HepG2 (cell line): Measurements from ENCODE around the gene NFATC4. TPM values are rescaled to one million over a fixed set of nuclear protein-coding genes. Genes with fewer than 3 reads are reported as not detected.

Experiments used
- ATF4 ChIP-seq, 2 experiments: fragments of 450-650 bp in 1 of 2; sonication (generic) in 1 of 2; formaldehyde crosslinking; IDR thresholded peaks; 2 replicates each; pipeline versions ENCODE4 v1.5.0 to v1.8.0; 2020 to 2022; ENCODE audit warnings: mild to moderate bottlenecking in 1 of 2, missing genetic modification reagents in 1 of 2
- DZIP1 ChIP-seq: sonication (generic); formaldehyde crosslinking; IDR thresholded peaks from 2 replicates; pipeline ENCODE4 v1.5.0; 2020; ENCODE audit warnings: mild to moderate bottlenecking, missing genetic modification reagents
- EZH2 ChIP-seq: conservative IDR thresholded peaks from 2 replicates; pipeline ENCODE4 v1.6.1; 2012; ENCODE audit warnings: mild to moderate bottlenecking, low read depth, low read length, moderate library complexity
- FOXM1 ChIP-seq: sonication (generic); formaldehyde crosslinking; IDR thresholded peaks from 2 replicates; pipeline ENCODE4 v1.5.0; 2020; ENCODE audit warnings: missing genetic modification reagents
- FOXO4 ChIP-seq: sonication (generic); formaldehyde crosslinking; conservative IDR thresholded peaks from 2 replicates; pipeline ENCODE4 v1.8.1; 2023; ENCODE audit warnings: missing genetic modification reagents
- FOXP1 ChIP-seq, 2 experiments: fragments of 450-650 bp in 1 of 2; IDR thresholded peaks; 2 replicates each; pipeline ENCODE4 v1.6.1; 2017 to 2018; ENCODE audit warnings: antibody characterized with exemption in 1 of 2
- HNF1A ChIP-seq, 2 experiments: sonication (generic) in 1 of 2; formaldehyde crosslinking in 1 of 2; IDR thresholded peaks; 2 replicates each; pipeline versions ENCODE4 v1.4.0 to v1.6.1; 2016 to 2020; ENCODE audit warnings: borderline replicate concordance in 1 of 2, low read depth in 1 of 2, mild to moderate bottlenecking in 1 of 2, missing genetic modification reagents in 1 of 2
- KDM1A ChIP-seq: IDR thresholded peaks from 2 replicates; pipeline ENCODE4 v1.6.1; 2016; ENCODE audit warnings: missing compliant biosample characterization
- MED13 ChIP-seq: sonication (generic); formaldehyde crosslinking; IDR thresholded peaks from 2 replicates; pipeline ENCODE4 v1.5.0; 2020; ENCODE audit warnings: missing genetic modification reagents
- NCOA1 ChIP-seq: sonication (generic); formaldehyde crosslinking; IDR thresholded peaks from 2 replicates; pipeline ENCODE4 v1.9.0; 2021; ENCODE audit warnings: missing genetic modification reagents
- NR2C2 ChIP-seq: sonication (generic); formaldehyde crosslinking; IDR thresholded peaks from 2 replicates; pipeline ENCODE4 v1.4.0; 2020; ENCODE audit warnings: missing genetic modification reagents, mild to moderate bottlenecking, moderate library complexity, borderline replicate concordance
- NR2F6 ChIP-seq, 2 experiments: IDR thresholded peaks; 2 replicates each; pipeline ENCODE4 v1.6.1; 2016; ENCODE audit warnings: antibody characterized with exemption in 1 of 2, mild to moderate bottlenecking in 1 of 2
- SMC3 ChIP-seq: IDR thresholded peaks from 2 replicates; pipeline ENCODE4 v1.6.1; 2011; ENCODE audit warnings: low read length, improper control_type of control experiment
- SRSF4 ChIP-seq: fragments of 200-400 bp; formaldehyde crosslinking; IDR thresholded peaks from one replicate; pipeline ENCODE4 v1.6.1; 2018; ENCODE audit warnings: mild to moderate bottlenecking, low read depth, low read length, moderate library complexity; ENCODE audit not compliant: poor library complexity, severe bottlenecking
- ZBTB21 ChIP-seq: sonication (generic); formaldehyde crosslinking; IDR thresholded peaks from 2 replicates; pipeline ENCODE4 v1.4.0; 2020; ENCODE audit warnings: missing genetic modification reagents
- ZBTB38 ChIP-seq: sonication (generic); formaldehyde crosslinking; IDR thresholded peaks from 2 replicates; pipeline ENCODE4 v1.5.1; 2020; ENCODE audit warnings: mild to moderate bottlenecking, missing genetic modification reagents
- ZNF263 ChIP-seq: sonication (generic); formaldehyde crosslinking; IDR thresholded peaks from 2 replicates; pipeline ENCODE4 v1.4.0; 2020; ENCODE audit warnings: missing genetic modification reagents
- ZNF383 ChIP-seq: sonication (generic); formaldehyde crosslinking; IDR thresholded peaks from 2 replicates; pipeline ENCODE4 v1.4.0; 2020; ENCODE audit warnings: missing genetic modification reagents, mild to moderate bottlenecking, borderline replicate concordance
- ZNF501 ChIP-seq: sonication (generic); formaldehyde crosslinking; IDR thresholded peaks from 2 replicates; pipeline ENCODE4 v1.5.1; 2020; ENCODE audit warnings: mild to moderate bottlenecking, moderate library complexity, missing genetic modification reagents
- ZNF549 ChIP-seq: sonication (generic); formaldehyde crosslinking; IDR thresholded peaks from 2 replicates; pipeline ENCODE4 v1.5.0; 2020; ENCODE audit warnings: missing genetic modification reagents
- polyA plus RNA-seq, 8 experiments: library from polyadenylated mRNA; depleted of rRNA in 3 of 8; stranded (reverse) in 7 of 8; unstranded in 1 of 8; fragments of >200 nt; fragmentation: Illumina TruSeq in 4 of 8; extraction: Trizol in 4 of 8; gene quantifications; 2 replicates each; pipeline versions ENCODE4 v1.2.1 to v1.2.3, GENCODE V29; 2011 to 2016; ENCODE audit warnings: low read depth in 4 of 8, missing spikeins in 1 of 8, mixed read lengths in 1 of 8; ENCODE audit not compliant: insufficient read depth in 1 of 8
- total RNA-seq, 5 experiments: library from RNA; depleted of rRNA; stranded (reverse); fragments of >200 nt; fragmentation: Illumina TruSeq; extraction: Trizol; gene quantifications; 2 replicates each; pipeline ENCODE4 v1.2.3, GENCODE V29; 2016; ENCODE audit warnings: low read depth in 1 of 5

Gene NFATC4
- total and polyA plus RNA-seq, 2 of the 13 experiments (the other 11 are each of a cell fraction or from before 2014, with no cell fraction given): 0.04 to 0.15 TPM

DNA sequence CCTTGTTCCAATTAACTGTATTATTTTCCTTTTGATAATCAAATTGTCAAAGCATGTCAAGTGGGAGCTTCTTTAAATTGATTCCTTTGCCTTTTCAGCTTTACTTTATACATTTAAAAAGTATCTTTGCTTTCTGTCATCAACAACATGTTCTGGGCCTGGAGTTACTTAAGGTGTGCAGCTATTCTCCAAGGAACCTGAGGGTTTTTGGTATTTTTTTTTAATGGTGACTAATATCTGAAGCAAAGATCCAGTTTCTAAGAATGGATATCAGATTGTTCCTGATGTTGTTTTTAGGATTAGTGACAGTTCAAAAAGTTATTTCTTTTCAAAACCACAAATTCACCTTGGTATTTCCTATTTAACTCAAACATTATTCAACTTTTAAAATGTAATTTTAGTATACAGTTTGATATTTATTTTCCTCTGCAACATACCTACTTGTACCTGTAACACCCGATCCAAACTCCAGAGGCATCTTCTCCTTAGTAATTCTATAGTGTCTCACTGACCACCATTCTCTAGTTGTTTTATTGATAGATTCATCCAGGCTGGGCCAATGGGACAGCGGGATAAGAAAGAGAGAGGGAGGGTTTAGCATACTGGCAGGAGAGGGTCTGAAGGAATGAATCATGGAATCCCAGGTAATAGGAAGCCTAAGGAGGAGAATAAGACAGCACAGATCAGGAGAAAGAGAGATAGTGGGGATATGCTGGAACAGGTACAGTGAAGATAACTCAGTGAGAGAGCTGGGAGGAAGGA, 58.3 kb downstream of the NFATC4 start (continued):
- TF ChIP-seq HNF1A (IDR thresholded peaks at IDR 0.05; ENCODE audit: low read depth) (0 out of 2 replicates have a peak, but pooled peaks have one; percentile 14), HNF1A (CRISPR knock-in tag; IDR thresholded peaks at IDR 0.05; ENCODE audit: borderline replicate concordance) (no peak), DZIP1 (no peak), SRSF4 (no peak), NR2F6 (IDR thresholded peaks at IDR 0.05) (0 out of 2 replicates have a peak, but pooled peaks have one; percentile 12), NR2F6 (CRISPR knock-in tag; IDR thresholded peaks at IDR 0.05) (no peak), EZH2 (no peak), MED13 (CRISPR knock-in tag) (no peak), ZNF383 (CRISPR knock-in tag) (no peak), NR2C2 (CRISPR knock-in tag) (no peak), KDM1A (CRISPR knock-in tag) (no peak), ZNF501 (no peak), NCOA1 (CRISPR knock-in tag) (0 out of 2 replicates have a peak, but pooled peaks have one; percentile 39), ZBTB38 (CRISPR knock-in tag) (no peak), ATF4 (CRISPR knock-in tag; IDR thresholded peaks at IDR 0.05) (no peak), FOXM1 (CRISPR knock-in tag) (no peak), FOXP1 (IDR thresholded peaks at IDR 0.05) (0 out of 2 replicates have a peak, but pooled peaks have one; percentile 15), FOXP1 (CRISPR knock-in tag; IDR thresholded peaks at IDR 0.05) (no peak), ZBTB21 (CRISPR knock-in tag) (no peak), SMC3 (no peak), ZNF549 (CRISPR knock-in tag) (peak; percentile 45), FOXO4 (0 out of 2 replicates have a peak, but pooled peaks have one; percentile 67), ZNF263 (CRISPR knock-in tag) (no peak)
